SJCRH30 (cell line): ENCODE data around the gene MYBBP1A. TPM values are rescaled to one million over a fixed set of nuclear protein-coding genes. Genes with fewer than 3 reads are reported as not detected.
"Not testable (repeated sequence)": the region's sequence is repeated elsewhere in the genome, so short reads cannot be mapped to it uniquely, and the experiment has no call there.

Experiments used
- DNase-seq, 2 experiments: peaks; one replicate each; pipeline ENCODE4 v3.0.0-alpha.2; 2015 to 2020
- H3K27ac ChIP-seq: fragments of 250-450 bp; sonication (Bioruptor Pico); 2 replicates; pipeline ENCODE4 v1.5.1; 2020; ENCODE audit warnings: mild to moderate bottlenecking, moderate library complexity
- H3K27me3 ChIP-seq: fragments of 250-450 bp; sonication (Bioruptor Pico); 2 replicates; pipeline ENCODE4 v1.5.1; 2020; ENCODE audit warnings: mild to moderate bottlenecking, moderate library complexity
- H3K36me3 ChIP-seq: fragments of 250-450 bp; sonication (Bioruptor Pico); 2 replicates; pipeline ENCODE4 v1.5.1; 2020; ENCODE audit warnings: mild to moderate bottlenecking, moderate library complexity
- H3K4me1 ChIP-seq: fragments of 250-450 bp; sonication (Bioruptor Pico); 2 replicates; pipeline ENCODE4 v1.5.1; 2020; ENCODE audit warnings: mild to moderate bottlenecking, moderate library complexity
- H3K4me3 ChIP-seq: fragments of 250-450 bp; sonication (Bioruptor Pico); 2 replicates; pipeline ENCODE4 v1.5.1; 2020; ENCODE audit warnings: mild to moderate bottlenecking, moderate library complexity
- H3K9me3 ChIP-seq: fragments of 250-450 bp; sonication (Bioruptor Pico); replicated peaks from 2 replicates; pipeline ENCODE4 v1.5.1; 2020; ENCODE audit warnings: mild to moderate bottlenecking, moderate library complexity
- total RNA-seq: library from RNA; depleted of rRNA; stranded (reverse); fragments of >200 nt; shearing (Covaris generic); gene quantifications from 2 replicates; pipeline ENCODE4 v1.2.3, GENCODE V29; 2014

MYBBP1A gene
- total RNA-seq, 1 experiment from 2014 or later, result 40.3 TPM

DNA sequence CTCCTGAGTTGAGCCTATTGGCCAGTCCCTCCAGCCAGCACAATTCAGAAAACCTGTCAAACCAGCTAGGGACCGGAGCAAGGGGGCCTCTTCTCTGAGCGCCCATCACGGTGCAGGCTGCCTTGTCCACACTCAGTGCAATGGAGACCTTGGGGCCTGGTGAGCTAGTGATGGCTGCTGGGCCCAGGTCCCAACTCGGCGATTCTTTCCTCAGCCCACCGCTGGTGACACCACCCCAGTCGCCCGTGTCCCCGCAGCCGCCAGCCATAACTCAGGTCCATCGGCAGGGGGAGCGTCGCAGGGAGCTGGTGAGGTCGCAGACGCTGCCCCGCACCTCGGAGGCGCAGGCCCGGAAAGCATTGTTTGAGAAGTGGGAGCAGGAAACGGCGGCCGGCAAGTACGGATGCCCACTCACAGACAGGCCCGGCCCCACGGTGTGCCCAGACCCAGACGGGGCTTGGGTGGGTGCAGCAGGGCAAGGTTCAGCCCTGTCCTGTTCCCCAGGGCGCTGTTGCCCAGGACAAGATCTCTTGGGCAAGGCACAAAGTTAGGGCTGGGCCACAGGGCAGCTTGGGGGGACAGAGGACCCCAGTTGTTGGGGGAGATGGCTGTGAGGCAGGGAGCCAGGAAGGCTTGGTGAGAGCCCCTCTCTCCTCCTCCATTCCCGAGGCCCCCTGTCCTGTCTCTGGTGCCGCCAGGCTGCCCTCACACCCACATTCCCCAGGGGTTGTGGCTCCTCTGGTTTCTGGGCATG, 39.9 kb upstream of the MYBBP1A start:
- no peak overlapping the region for H3K27ac ChIP-seq
- H3K36me3 ChIP-seq, result no peaks in the 10 kb centered on the region
- no peak overlapping the region for H3K4me3 ChIP-seq
- H3K27me3 ChIP-seq, result no peaks in the 10 kb centered on the region
- peaks cover 7% of the 10 kb centered on the region; the same call in 1 of the 2 replicates for H3K4me1 ChIP-seq
- H3K9me3 ChIP-seq, result no peaks in the 10 kb centered on the region
- DNase-seq, result no peak

DNA sequence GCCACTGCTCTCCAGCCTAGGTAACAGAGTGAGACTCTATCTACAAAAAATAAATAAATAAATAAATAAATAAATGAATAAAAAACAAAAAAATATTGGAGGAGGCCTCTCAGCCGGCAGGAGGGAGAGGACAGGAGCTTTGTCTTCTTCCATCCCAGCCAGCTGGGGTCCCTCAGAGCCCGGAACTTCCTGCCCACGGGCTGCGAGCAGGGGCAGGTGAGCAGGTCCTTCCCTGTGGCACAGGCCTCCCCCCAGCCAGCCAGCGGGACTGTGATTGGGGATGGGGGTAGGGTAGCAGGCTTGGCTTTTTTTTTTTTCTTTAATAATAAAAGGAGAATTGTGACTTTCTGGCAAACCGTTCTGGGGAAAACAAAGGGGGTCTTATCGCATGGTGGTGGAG, 39.2 kb upstream of the MYBBP1A start:
- no peaks in the 10 kb centered on the region for H3K9me3 ChIP-seq
- no peak overlapping the region for H3K4me3 ChIP-seq
- no peak overlapping the region for H3K27ac ChIP-seq
- H3K36me3 ChIP-seq, result no peaks in the 10 kb centered on the region
- H3K4me1 ChIP-seq, result no peaks in the 10 kb centered on the region
- DNase-seq, result no peak
- H3K27me3 ChIP-seq, result no peaks in the 10 kb centered on the region

DNA sequence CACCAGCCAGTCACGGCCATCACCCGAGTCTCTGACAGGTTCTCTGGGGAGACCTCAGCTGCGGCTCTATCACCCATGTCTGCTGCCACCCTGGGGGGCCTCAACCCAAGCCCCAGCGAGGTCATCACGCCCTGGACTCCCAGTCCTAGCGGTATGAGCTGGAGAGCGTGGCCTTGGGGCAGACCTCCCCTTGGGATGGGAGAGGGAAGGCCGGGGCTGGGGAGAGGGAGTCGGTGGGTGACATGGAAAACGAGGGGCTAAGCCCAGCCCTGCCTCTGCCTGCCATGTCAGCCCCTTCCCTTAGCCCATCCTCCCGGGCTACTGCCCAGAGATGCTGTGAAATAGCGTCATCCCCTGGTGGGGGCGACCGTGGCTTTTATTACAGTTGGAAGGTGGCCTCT, 37.8 kb upstream of the MYBBP1A start:
- Histone ChIP-seq H3K4me1 (no peaks in the 10 kb centered on the region), H3K36me3 (no peaks in the 10 kb centered on the region), H3K9me3 (no peaks in the 10 kb centered on the region), H3K4me3 (no peak overlapping the region), H3K27me3 (no peaks in the 10 kb centered on the region), H3K27ac (no peak overlapping the region)
- DNase-seq, result no peak

DNA sequence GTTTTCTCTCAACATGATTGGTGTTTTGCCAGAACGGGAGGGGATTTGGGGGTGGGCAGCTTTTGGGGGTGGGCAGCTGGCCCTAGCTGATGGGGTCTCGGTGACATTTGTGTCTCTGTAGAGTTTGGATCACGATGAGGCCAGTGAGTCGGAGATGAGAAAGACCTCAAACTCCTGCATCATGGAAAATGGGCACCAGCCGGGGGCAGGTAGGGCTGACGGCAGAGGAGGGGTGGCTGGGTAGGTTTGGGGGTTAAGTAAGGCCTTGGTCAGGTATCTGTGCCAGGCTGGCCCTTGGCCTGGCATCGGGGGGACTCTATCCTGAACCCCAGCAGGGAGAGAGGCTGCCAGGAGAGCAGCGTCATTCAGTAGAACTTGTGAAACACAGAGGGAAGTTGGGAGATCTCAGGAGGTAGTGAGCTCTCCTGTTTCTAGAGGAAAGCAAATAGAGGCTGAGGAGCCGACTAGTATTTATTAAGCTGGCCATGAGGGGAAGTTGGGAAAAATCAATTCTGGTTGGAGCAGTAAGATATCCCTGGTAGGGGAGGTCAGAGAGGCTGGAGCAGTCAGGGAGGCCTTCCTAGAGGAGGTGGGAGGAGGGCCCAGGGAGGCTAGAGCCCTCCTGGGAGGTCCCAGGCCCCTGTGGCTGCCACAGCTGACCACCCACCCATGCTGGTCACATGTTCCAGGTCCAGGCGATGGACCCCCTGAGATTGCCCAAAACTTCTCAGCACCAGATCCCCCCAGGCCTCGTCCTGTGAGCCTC, 37.2 kb upstream of the MYBBP1A start:
- no peak overlapping the region for H3K27ac ChIP-seq

DNA sequence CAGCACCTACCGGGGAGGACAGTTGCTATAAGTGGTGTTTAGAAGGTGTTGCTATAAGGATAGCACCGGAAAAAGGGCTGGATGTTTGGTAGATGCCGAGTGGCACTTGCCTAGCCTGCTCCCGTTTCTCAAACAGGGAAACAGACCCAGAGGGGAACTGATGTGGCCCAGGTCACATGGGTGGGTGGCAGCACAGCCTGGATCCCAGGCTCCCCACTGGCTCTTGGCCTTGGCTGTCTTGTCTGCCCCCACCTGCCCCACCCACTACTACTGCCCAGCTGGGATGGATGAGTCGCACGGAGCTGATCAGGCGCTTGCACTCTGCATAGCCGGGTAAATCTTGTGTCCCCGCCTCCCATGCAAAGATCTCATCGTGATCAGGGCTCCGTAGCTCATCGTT, 36.3 kb upstream of the MYBBP1A start:
- no peaks in the 10 kb centered on the region for H3K36me3 ChIP-seq
- no peaks in the 10 kb centered on the region for H3K4me1 ChIP-seq
- no peaks in the 10 kb centered on the region for H3K27me3 ChIP-seq
- DNase-seq, result no peak
- no peak overlapping the region for H3K4me3 ChIP-seq
- no peak overlapping the region for H3K27ac ChIP-seq
- no peaks in the 10 kb centered on the region for H3K9me3 ChIP-seq

More for the DNA sequence above, 37.2 kb upstream of the MYBBP1A start:
- H3K9me3 ChIP-seq, result no peaks in the 10 kb centered on the region
- H3K4me1 ChIP-seq, result no peaks in the 10 kb centered on the region
- no peak overlapping the region for H3K4me3 ChIP-seq
- no peaks in the 10 kb centered on the region for H3K27me3 ChIP-seq
- no peak for DNase-seq
- H3K36me3 ChIP-seq, result no peaks in the 10 kb centered on the region

DNA sequence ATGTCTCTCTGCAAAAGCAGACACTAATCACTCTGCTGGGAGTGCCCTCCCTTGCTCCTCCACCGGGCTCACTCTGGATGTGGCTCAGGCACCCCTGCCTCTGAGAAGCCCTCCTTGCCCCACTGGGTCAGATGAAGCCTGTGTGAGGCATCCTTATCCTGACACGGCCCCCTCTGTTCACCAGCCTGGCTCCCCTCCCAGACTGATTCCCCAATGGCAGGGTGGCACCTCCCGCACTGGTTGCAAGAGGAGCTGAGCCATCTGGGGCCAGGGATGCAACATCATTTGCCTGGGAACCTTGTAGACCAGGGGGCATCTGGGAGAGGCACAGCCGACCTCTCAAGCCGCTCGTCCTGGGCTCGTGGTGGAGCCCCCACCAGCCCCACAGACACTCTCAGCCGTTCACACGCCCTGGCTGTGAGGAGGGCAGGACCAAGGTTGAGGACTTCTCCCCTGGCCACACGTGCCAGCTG, 35.8 kb upstream of the MYBBP1A start:
- Histone ChIP-seq H3K4me1 (no peaks in the 10 kb centered on the region), H3K36me3 (no peaks in the 10 kb centered on the region)

DNA sequence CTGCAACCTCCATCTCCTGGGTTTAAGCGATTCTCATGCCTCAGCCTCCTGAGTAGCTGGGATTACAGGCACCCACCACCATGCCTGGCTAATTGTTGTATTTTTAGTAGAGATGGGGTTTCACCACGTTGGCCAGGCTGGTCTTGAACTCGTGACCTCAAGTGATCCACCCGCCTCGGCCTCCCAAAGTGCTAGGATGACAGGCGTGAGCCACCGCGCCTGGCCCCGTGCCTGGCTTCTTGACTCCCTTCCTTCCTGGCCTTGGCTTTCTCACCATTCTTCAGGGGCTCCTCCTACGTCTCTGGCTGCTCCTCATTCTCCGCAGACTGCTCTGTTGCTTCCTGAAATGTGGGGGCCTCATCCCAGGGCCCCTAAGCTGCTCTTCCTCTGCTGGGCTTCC, 34.9 kb upstream of the MYBBP1A start:
- H3K36me3 ChIP-seq, DNase-seq, H3K9me3 ChIP-seq, H3K27ac ChIP-seq, H3K4me3 ChIP-seq, H3K27me3 ChIP-seq, H3K4me1 ChIP-seq: not testable (repeated sequence)

More for the DNA sequence above, 35.8 kb upstream of the MYBBP1A start:
- Histone ChIP-seq H3K27me3 (no peaks in the 10 kb centered on the region), H3K27ac (no peak overlapping the region), H3K4me3 (no peak overlapping the region), H3K9me3 (no peaks in the 10 kb centered on the region)
- DNase-seq, result no peak

DNA sequence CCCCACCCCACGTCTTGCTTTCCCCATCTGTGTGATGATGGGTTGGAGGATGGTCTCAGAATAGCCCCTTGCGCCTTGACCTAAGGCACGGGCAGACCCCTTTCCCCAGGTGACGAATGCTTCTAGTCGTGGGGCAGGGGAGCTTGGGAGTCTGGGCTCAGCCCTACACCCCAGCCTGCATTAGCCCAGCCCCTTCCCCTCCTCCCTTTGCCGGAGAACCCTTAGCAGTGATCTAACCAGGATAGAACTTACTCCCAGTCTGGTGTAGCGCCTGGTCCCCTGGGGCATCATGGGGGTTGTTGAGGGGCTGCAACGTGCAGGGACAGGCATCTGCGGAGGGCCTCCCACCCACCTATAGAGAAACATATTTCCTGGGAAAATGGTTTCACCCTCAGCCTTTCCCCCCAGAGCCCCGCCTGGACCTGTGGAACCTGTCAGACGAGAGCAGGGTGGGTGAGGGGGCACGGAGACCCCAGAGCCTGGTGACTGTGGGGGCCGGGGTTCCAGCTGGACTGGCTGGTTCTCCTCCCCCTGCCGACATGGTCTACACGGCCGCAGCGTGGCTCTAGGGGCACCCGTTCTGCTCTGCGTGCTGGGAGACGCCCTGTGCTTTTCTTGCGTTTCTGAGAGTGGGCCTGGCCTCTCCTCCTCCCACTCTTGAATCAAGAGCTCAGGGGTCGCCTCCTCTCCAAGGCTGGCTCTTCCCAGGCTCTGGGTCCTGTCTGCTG, 33.9 kb upstream of the MYBBP1A start:
- Histone ChIP-seq H3K36me3 (no peaks in the 10 kb centered on the region), H3K4me1 (no peaks in the 10 kb centered on the region; the same call in 1 of the 2 replicates), H3K4me3 (no peak overlapping the region), H3K9me3 (no peaks in the 10 kb centered on the region), H3K27me3 (peaks cover 8% of the 10 kb centered on the region), H3K27ac (no peak overlapping the region)
- no peak for DNase-seq

DNA sequence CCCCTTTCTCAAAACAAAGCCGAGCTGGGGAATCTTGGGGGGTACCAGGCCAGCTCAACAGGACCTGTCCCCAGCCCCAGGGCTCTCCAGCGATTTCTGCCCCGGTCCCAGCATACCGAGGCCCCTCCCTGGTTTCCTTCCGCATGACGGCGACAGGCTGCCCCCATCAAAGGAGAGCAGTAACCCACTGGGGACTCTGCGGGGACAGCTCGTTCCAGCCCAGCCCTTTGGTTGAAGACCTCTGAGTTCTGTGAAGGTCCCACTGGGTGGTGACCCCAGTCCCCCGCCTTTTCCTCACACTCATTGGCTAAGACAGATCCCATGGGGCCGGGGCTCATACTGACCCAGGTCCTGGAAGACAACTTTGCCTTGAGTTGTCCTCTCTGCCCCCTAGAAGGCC, 33.2 kb upstream of the MYBBP1A start:
- Histone ChIP-seq H3K9me3 (no peaks in the 10 kb centered on the region), H3K4me3 (no peak overlapping the region), H3K27ac (no peak overlapping the region), H3K27me3 (peaks cover 13% of the 10 kb centered on the region), H3K4me1 (no peaks in the 10 kb centered on the region; the same call in 1 of the 2 replicates), H3K36me3 (no peaks in the 10 kb centered on the region)
- DNase-seq, result no peak

DNA sequence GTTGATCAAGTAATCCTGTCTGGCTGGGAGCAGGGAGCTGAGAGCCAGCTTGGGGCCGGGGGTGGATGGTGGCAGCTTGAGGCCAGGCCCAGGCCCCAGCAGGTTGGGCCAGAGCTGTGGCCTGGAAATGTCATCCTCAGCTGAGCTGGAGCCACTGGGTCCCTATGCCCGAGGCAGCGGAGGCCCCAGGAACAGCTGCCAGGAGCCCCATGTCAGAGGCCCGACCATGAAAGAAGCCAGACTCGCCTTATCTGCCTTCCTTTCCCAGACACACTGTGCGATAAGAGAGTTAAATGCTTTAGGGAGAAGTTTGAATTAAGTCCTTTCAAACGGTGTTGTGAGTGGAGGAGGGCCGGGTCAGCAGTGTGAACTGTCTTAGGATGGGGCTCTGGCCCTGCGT, 32.6 kb upstream of the MYBBP1A start:
- H3K27ac ChIP-seq, result no peak overlapping the region
- no peak overlapping the region for H3K4me3 ChIP-seq
- peak in 1 of 2 experiments; percentile 30 for DNase-seq
- peaks cover 13% of the 10 kb centered on the region for H3K27me3 ChIP-seq
- no peaks in the 10 kb centered on the region for H3K9me3 ChIP-seq
- no peaks in the 10 kb centered on the region for H3K36me3 ChIP-seq
- H3K4me1 ChIP-seq, result no peaks in the 10 kb centered on the region; the same call in 1 of the 2 replicates

DNA sequence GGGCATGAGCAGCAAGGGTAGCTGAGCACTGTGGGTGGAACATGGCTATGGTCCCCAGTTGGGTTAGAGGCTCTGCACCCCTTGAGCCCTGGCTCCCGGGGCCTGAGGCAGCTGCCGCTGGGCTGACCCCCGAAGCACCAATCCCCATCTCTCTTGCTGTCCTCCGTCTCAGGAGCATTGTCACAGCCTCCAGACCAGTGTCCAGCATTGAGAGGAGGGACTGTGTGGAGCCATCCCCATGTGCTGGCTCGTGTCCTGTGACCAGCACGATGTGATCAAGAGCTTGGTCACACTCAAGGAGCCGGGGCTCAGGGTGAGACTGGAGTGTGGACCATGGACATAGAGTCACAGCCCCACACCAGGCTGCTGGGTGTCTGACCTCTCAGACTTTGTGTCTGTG, 32.0 kb upstream of the MYBBP1A start:
- no peaks in the 10 kb centered on the region for H3K36me3 ChIP-seq
- DNase-seq, result no peak
- H3K27me3 ChIP-seq, result peaks cover 13% of the 10 kb centered on the region
- H3K4me3 ChIP-seq, result no peak overlapping the region
- H3K27ac ChIP-seq, result no peak overlapping the region
- H3K4me1 ChIP-seq, result no peaks in the 10 kb centered on the region; the same call in 1 of the 2 replicates
- H3K9me3 ChIP-seq, result no peaks in the 10 kb centered on the region

DNA sequence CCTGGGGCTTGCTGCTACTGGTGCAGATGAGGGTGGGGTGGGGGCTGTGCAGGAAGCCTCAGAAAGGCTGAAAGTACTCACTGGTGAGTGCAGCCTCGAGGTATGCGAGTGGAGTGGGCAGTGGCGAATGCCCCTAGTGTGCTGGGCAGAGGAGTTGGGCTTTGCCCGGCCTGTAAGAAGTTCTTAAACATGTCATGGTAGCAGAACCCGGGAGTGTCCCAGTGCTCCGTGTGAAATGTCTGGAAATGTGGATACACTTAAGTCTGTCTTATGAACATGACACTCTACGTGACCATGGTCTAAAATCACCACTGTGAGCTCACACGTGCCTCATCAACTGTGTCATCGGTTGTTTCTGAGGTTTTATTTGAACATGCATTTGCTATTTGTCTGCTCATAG, 30.9 kb upstream of the MYBBP1A start:
- no peak for DNase-seq
- no peak overlapping the region for H3K4me3 ChIP-seq
- peaks cover 13% of the 10 kb centered on the region for H3K27me3 ChIP-seq
- H3K27ac ChIP-seq, result no peak overlapping the region
- H3K9me3 ChIP-seq, result no peaks in the 10 kb centered on the region
- H3K36me3 ChIP-seq, result no peaks in the 10 kb centered on the region
- no peaks in the 10 kb centered on the region; the same call in 1 of the 2 replicates for H3K4me1 ChIP-seq

DNA sequence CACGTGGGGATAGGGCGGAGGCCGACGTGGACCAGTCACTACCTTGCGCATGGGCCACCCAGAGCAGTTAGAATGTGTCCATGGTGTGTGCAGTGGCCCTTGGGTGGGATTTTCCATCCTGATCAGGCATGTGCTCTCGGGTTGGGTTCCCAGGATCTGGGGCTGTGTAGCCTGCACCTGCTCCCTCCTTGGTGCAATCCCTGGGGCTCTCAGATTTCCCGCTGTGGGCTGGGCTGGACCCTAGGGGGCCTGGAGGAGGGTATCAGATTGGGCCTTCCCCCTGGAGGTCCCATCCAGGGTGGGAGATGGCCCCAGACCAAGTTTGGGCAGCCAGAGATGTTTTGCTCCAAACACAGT, 30.4 kb upstream of the MYBBP1A start:
- Histone ChIP-seq H3K4me3 (no peak overlapping the region), H3K27me3 (peaks cover 13% of the 10 kb centered on the region), H3K9me3 (no peaks in the 10 kb centered on the region), H3K4me1 (no peaks in the 10 kb centered on the region; the same call in 1 of the 2 replicates), H3K36me3 (no peaks in the 10 kb centered on the region), H3K27ac (no peak overlapping the region)
- no peak for DNase-seq

DNA sequence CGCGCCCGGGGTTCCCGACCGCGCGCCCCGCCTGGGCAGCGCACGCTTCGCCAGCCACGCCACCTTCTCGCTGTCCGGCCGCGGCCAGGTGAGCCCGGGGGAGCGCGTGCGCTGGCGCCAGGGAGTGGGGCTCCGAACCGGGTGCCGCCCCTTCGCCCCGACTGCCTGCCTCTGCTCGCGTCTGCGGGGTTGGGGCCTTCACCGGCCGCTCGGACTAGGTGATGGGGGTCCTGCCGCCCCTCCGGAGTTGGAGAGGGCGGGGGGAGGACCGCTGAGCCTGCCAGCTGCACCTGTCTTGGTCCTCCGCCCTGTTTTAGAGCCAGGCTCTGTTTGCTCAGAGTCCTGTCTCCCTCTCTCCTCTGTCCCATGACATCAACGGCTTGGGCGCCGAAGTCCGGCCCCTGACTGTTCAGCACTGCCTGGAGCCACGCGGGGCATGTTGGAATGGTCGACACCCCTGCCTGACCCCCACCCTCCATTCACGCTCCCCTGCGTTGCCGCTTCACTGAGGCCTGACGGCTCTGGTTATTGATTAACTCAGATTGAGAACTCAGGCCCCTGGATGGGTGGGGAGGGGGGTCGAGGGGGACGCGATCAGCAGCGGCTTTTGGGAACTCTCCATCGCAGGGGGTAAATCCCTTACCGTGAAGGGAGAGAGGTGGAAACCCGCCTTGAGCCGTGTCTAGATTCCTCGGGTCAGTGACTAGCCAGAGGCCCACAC, 29.9 kb upstream of the MYBBP1A start:
- Histone ChIP-seq H3K4me3 (no peak overlapping the region), H3K36me3 (no peaks in the 10 kb centered on the region), H3K9me3 (no peaks in the 10 kb centered on the region), H3K27ac (no peak overlapping the region), H3K27me3 (peaks cover 13% of the 10 kb centered on the region), H3K4me1 (no peaks in the 10 kb centered on the region; the same call in 1 of the 2 replicates)
- DNase-seq, result no peak
